ENCODE measurements around the gene SPAG16.

GRCh38 chr2:213847316-213847715 lies 563.1 kb downstream of the SPAG16 start:
- TF ChIP-seq, protein P1, sequence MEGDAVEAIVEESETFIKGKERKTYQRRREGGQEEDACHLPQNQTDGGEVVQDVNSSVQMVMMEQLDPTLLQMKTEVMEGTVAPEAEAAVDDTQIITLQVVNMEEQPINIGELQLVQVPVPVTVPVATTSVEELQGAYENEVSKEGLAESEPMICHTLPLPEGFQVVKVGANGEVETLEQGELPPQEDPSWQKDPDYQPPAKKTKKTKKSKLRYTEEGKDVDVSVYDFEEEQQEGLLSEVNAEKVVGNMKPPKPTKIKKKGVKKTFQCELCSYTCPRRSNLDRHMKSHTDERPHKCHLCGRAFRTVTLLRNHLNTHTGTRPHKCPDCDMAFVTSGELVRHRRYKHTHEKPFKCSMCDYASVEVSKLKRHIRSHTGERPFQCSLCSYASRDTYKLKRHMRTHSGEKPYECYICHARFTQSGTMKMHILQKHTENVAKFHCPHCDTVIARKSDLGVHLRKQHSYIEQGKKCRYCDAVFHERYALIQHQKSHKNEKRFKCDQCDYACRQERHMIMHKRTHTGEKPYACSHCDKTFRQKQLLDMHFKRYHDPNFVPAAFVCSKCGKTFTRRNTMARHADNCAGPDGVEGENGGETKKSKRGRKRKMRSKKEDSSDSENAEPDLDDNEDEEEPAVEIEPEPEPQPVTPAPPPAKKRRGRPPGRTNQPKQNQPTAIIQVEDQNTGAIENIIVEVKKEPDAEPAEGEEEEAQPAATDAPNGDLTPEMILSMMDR (conservative IDR thresholded peaks at IDR 0.05): no peak
- TF ChIP-seq EZH2 (IDR thresholded peaks at IDR 0.05; ENCODE audit: low read depth): no peak

Measured in PC-9 (cell line).